HepG2 (cell line): ENCODE results near the gene TMEM131L. TPM values are rescaled to one million over a fixed set of nuclear protein-coding genes. Genes with fewer than 3 reads are reported as not detected.

Experiments
- AHR ChIP-seq: IDR thresholded peaks from 2 replicates; pipeline ENCODE4 v1.6.1; 2018; ENCODE audit warnings: missing genetic modification reagents, missing compliant biosample characterization
- BORCS8-MEF2B ChIP-seq: sonication (generic); formaldehyde crosslinking; IDR thresholded peaks from 2 replicates; pipeline ENCODE4 v1.8.0; 2022; ENCODE audit warnings: mild to moderate bottlenecking, missing genetic modification reagents
- CREB1 ChIP-seq, 2 experiments: fragments of 450-650 bp in 1 of 2; IDR thresholded peaks; 2 replicates each; pipeline ENCODE4 v1.6.1; 2016 to 2017; ENCODE audit warnings: control low read depth in 1 of 2, mild to moderate bottlenecking in 1 of 2, missing compliant biosample characterization in 1 of 2, missing genetic modification characterization in 1 of 2
- GTF2F1 ChIP-seq: fragments of 150-350 bp; IDR thresholded peaks from 2 replicates; pipeline ENCODE4 v1.6.1; 2014; ENCODE audit warnings: low read length
- GZF1 ChIP-seq: sonication (generic); formaldehyde crosslinking; IDR thresholded peaks from 2 replicates; pipeline ENCODE4 v1.5.1; 2020; ENCODE audit warnings: mild to moderate bottlenecking, missing genetic modification reagents
- JUND ChIP-seq: sonication (generic); formaldehyde crosslinking; IDR thresholded peaks from 2 replicates; pipeline ENCODE4 v1.8.0; 2022; ENCODE audit warnings: mild to moderate bottlenecking, missing genetic modification reagents
- KDM5B ChIP-seq: sonication (generic); formaldehyde crosslinking; IDR thresholded peaks from 2 replicates; pipeline ENCODE4 v1.4.0; 2020; ENCODE audit warnings: missing genetic modification reagents, mild to moderate bottlenecking, borderline replicate concordance
- KLF16 ChIP-seq, 2 experiments: sonication (generic) in 1 of 2; formaldehyde crosslinking in 1 of 2; IDR thresholded peaks; 2 replicates each; pipeline versions ENCODE4 v1.6.1 to v1.8.0; 2016 to 2023; ENCODE audit warnings: missing genetic modification reagents in 2 of 2, missing compliant biosample characterization in 1 of 2
- MZF1 ChIP-seq: sonication (generic); formaldehyde crosslinking; IDR thresholded peaks from 2 replicates; pipeline ENCODE4 v1.8.1; 2023; ENCODE audit warnings: mild to moderate bottlenecking, missing genetic modification reagents, borderline replicate concordance
- NBN ChIP-seq: fragments of 450-650 bp; conservative IDR thresholded peaks from 2 replicates; pipeline ENCODE4 v1.6.1; 2017
- NFYC ChIP-seq: IDR thresholded peaks from 2 replicates; pipeline ENCODE4 v1.6.1; 2016; ENCODE audit warnings: missing genetic modification reagents, missing compliant biosample characterization
- PTBP1 ChIP-seq: fragments of 200-400 bp; formaldehyde crosslinking; IDR thresholded peaks from 2 replicates; pipeline ENCODE4 v1.6.1; 2018; ENCODE audit warnings: low read length, low read depth; ENCODE audit not compliant: poor library complexity, severe bottlenecking
- RARA ChIP-seq: IDR thresholded peaks from 2 replicates; pipeline ENCODE4 v1.6.1; 2016; ENCODE audit warnings: missing genetic modification reagents, missing compliant biosample characterization
- STAT5B ChIP-seq: sonication (generic); formaldehyde crosslinking; IDR thresholded peaks from 2 replicates; pipeline ENCODE4 v1.4.0; 2020; ENCODE audit warnings: missing genetic modification reagents
- ZFP62 ChIP-seq: sonication (generic); formaldehyde crosslinking; IDR thresholded peaks from 2 replicates; pipeline ENCODE4 v1.4.0; 2020; ENCODE audit warnings: missing genetic modification reagents
- ZKSCAN8 ChIP-seq: IDR thresholded peaks from 2 replicates; pipeline ENCODE4 v1.6.1; 2016; ENCODE audit warnings: borderline replicate concordance, missing genetic modification reagents, missing compliant biosample characterization
- ZNF12 ChIP-seq: sonication (generic); formaldehyde crosslinking; IDR thresholded peaks from 2 replicates; pipeline ENCODE4 v1.5.0; 2020; ENCODE audit warnings: missing genetic modification reagents
- ZNF17 ChIP-seq: sonication (generic); formaldehyde crosslinking; IDR thresholded peaks from 2 replicates; pipeline ENCODE4 v1.5.0; 2020; ENCODE audit warnings: mild to moderate bottlenecking, missing genetic modification reagents
- ZNF260 ChIP-seq: sonication (generic); formaldehyde crosslinking; IDR thresholded peaks from 2 replicates; pipeline ENCODE4 v1.4.0; 2020; ENCODE audit warnings: missing genetic modification reagents, low read depth, mild to moderate bottlenecking, borderline replicate concordance
- ZNF33A ChIP-seq: sonication (generic); formaldehyde crosslinking; IDR thresholded peaks from 2 replicates; pipeline ENCODE4 v1.5.1; 2020; ENCODE audit warnings: missing genetic modification reagents, mild to moderate bottlenecking, moderate library complexity, borderline replicate concordance
- ZNF569 ChIP-seq: sonication (generic); formaldehyde crosslinking; IDR thresholded peaks from 2 replicates; pipeline ENCODE4 v1.5.0; 2020; ENCODE audit warnings: mild to moderate bottlenecking, missing genetic modification reagents, moderate library complexity, borderline replicate concordance
- ZNF670 ChIP-seq: sonication (generic); formaldehyde crosslinking; IDR thresholded peaks from 2 replicates; pipeline ENCODE4 v1.8.0; 2022; ENCODE audit warnings: mild to moderate bottlenecking, missing genetic modification reagents, borderline replicate concordance
- ZSCAN12 ChIP-seq: sonication (generic); formaldehyde crosslinking; IDR thresholded peaks from 2 replicates; pipeline ENCODE4 v1.9.0; 2021; ENCODE audit warnings: mild to moderate bottlenecking, missing genetic modification reagents
- polyA plus RNA-seq, 8 experiments: library from polyadenylated mRNA; depleted of rRNA in 3 of 8; stranded (reverse) in 7 of 8; unstranded in 1 of 8; fragments of >200 nt; fragmentation: Illumina TruSeq in 4 of 8; extraction: Trizol in 4 of 8; gene quantifications; 2 replicates each; pipeline versions ENCODE4 v1.2.1 to v1.2.3, GENCODE V29; 2011 to 2016; ENCODE audit warnings: low read depth in 4 of 8, missing spikeins in 1 of 8, mixed read lengths in 1 of 8; ENCODE audit not compliant: insufficient read depth in 1 of 8
- total RNA-seq, 5 experiments: library from RNA; depleted of rRNA; stranded (reverse); fragments of >200 nt; fragmentation: Illumina TruSeq; extraction: Trizol; gene quantifications; 2 replicates each; pipeline ENCODE4 v1.2.3, GENCODE V29; 2016; ENCODE audit warnings: low read depth in 1 of 5
- TF ChIP-seq, protein P1 (sequence below): IDR thresholded peaks from 2 replicates; pipeline ENCODE4 v1.6.1; 2016; ENCODE audit warnings: low read depth, control low read depth
- TF ChIP-seq, protein P2 (sequence below): IDR thresholded peaks from 2 replicates; pipeline ENCODE4 v1.6.1; 2012; ENCODE audit warnings: low read length, improper control_type of control experiment
- TF ChIP-seq, protein P3 (sequence below): sonication (generic); formaldehyde crosslinking; IDR thresholded peaks from 2 replicates; pipeline ENCODE4 v1.5.1; 2020; ENCODE audit warnings: missing genetic modification reagents, mild to moderate bottlenecking, borderline replicate concordance

TMEM131L gene
- total and polyA plus RNA-seq, 2 of the 13 experiments (the other 11 are each of a cell fraction or from before 2014, with no cell fraction given), result 2.2 to 4.5 TPM

DNA sequence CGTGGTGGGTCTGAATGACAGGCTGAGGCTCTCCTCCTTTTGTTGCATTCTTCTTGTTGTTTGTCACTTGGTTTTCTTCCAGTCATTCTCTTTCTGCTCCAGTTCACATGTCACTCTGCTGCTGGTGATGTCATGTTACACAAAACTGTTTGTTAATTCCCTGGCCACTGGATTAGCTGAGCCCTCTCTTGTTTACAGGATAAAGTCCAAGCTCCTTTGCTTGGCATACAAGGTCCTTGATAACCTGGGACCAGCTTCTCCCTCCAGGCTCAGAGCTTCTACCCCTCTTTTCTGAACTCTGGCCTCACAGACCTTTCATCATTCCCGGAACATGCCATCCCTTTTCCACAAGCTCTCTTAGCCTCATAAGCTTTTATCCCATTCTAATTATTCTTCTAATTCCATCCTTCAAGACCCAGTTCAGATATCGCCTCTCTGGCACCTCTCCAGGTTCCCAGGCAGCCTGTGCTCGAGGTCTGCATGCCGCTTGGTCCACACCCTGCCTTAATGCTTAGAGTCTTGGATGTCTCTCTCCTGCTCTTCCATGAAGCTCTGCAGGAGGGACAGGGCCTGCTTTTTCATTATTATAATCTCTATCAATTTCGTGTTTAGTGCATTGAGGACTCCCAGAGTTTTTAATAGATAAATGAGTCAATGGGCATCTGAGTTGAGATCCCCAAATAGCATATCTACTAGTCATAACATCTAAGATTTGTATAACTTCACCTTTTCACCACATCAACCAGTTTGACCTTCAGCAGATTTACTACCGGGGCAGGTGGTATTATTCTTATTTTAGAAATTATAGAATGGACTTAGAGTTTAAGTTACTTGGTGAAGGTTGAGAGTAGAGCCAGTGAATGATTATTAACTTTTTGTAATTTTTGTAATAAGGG lies 98.7 kb downstream of the TMEM131L start (continued):
- no peak for TF ChIP-seq ZFP62
- TF ChIP-seq, protein P1, sequence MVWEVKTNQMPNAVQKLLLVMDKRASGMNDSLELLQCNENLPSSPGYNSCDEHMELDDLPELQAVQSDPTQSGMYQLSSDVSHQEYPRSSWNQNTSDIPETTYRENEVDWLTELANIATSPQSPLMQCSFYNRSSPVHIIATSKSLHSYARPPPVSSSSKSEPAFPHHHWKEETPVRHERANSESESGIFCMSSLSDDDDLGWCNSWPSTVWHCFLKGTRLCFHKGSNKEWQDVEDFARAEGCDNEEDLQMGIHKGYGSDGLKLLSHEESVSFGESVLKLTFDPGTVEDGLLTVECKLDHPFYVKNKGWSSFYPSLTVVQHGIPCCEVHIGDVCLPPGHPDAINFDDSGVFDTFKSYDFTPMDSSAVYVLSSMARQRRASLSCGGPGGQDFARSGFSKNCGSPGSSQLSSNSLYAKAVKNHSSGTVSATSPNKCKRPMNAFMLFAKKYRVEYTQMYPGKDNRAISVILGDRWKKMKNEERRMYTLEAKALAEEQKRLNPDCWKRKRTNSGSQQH (CRISPR knock-in tag), result peak; percentile 41; the same call in 1 of the 2 replicates
- no peak for TF ChIP-seq MZF1 (CRISPR knock-in tag)
- no peak for TF ChIP-seq STAT5B (CRISPR knock-in tag)
- TF ChIP-seq NFYC (CRISPR knock-in tag), result no peak
- no peak for TF ChIP-seq AHR (CRISPR knock-in tag)
- TF ChIP-seq ZNF670, result no peak; the same call in 1 of the 2 replicates
- TF ChIP-seq CREB1 (IDR thresholded peaks at IDR 0.05), result peak; percentile 91
- TF ChIP-seq CREB1 (CRISPR knock-in tag; IDR thresholded peaks at IDR 0.05), result peak; percentile 90
- TF ChIP-seq RARA, result peak; percentile 85
- TF ChIP-seq, protein P2, sequence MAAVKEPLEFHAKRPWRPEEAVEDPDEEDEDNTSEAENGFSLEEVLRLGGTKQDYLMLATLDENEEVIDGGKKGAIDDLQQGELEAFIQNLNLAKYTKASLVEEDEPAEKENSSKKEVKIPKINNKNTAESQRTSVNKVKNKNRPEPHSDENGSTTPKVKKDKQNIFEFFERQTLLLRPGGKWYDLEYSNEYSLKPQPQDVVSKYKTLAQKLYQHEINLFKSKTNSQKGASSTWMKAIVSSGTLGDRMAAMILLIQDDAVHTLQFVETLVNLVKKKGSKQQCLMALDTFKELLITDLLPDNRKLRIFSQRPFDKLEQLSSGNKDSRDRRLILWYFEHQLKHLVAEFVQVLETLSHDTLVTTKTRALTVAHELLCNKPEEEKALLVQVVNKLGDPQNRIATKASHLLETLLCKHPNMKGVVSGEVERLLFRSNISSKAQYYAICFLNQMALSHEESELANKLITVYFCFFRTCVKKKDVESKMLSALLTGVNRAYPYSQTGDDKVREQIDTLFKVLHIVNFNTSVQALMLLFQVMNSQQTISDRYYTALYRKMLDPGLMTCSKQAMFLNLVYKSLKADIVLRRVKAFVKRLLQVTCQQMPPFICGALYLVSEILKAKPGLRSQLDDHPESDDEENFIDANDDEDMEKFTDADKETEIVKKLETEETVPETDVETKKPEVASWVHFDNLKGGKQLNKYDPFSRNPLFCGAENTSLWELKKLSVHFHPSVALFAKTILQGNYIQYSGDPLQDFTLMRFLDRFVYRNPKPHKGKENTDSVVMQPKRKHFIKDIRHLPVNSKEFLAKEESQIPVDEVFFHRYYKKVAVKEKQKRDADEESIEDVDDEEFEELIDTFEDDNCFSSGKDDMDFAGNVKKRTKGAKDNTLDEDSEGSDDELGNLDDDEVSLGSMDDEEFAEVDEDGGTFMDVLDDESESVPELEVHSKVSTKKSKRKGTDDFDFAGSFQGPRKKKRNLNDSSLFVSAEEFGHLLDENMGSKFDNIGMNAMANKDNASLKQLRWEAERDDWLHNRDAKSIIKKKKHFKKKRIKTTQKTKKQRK, result no peak
- TF ChIP-seq JUND, result peak; percentile 74; the same call in 1 of the 2 replicates
- TF ChIP-seq ZNF12, result peak; percentile 37; the same call in 1 of the 2 replicates
- TF ChIP-seq GZF1 (CRISPR knock-in tag), result no peak
- no peak for TF ChIP-seq ZSCAN12
- no peak for TF ChIP-seq ZNF260 (CRISPR knock-in tag)
- TF ChIP-seq, protein P3, sequence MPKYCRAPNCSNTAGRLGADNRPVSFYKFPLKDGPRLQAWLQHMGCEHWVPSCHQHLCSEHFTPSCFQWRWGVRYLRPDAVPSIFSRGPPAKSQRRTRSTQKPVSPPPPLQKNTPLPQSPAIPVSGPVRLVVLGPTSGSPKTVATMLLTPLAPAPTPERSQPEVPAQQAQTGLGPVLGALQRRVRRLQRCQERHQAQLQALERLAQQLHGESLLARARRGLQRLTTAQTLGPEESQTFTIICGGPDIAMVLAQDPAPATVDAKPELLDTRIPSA (CRISPR knock-in tag), result no peak
- TF ChIP-seq ZNF569 (CRISPR knock-in tag), result no peak
- no peak for TF ChIP-seq NBN
- TF ChIP-seq ZNF17, result no peak
- TF ChIP-seq BORCS8-MEF2B, result 0 out of 2 replicates have a peak, but pooled peaks have one; percentile 35
- no peak for TF ChIP-seq ZNF33A (CRISPR knock-in tag)
- TF ChIP-seq ZKSCAN8 (CRISPR knock-in tag), result peak; percentile 82; the same call in 1 of the 2 replicates
- TF ChIP-seq GTF2F1, result no peak
- TF ChIP-seq PTBP1, result no peak
- no peak for TF ChIP-seq KDM5B (CRISPR knock-in tag)
- peak in 1 of 2 experiments; percentile 82; a peak in 2 of 4 replicates for TF ChIP-seq KLF16 (CRISPR knock-in tag; IDR thresholded peaks at IDR 0.05)
